Tibial nerve (tissue), 4 donors: ENCODE data around the gene SRPK3. TPM values are rescaled to one million over a fixed set of nuclear protein-coding genes. Genes with fewer than 3 reads are reported as not detected.
"Not testable (repeated sequence)": the region's sequence is repeated elsewhere in the genome, so short reads cannot be mapped to it uniquely, and the experiment has no call there.

Experiments
- DNase-seq, 2 donors: peaks; one replicate each; pipeline ENCODE4 v3.0.0-alpha.2; 2019; ENCODE audit warnings: low spot score in 2 of 2
- H3K27ac ChIP-seq, 4 donors: fragments of 200-600 bp; sonication (generic) in 3 of 4; one replicate each; pipeline ENCODE4 v1.5.1; 2017 to 2019; ENCODE audit warnings: mild to moderate bottlenecking in 1 of 4
- H3K27me3 ChIP-seq, 2 donors: fragments of 200-600 bp; sonication (generic) in 1 of 2; one replicate each; pipeline versions ENCODE4 v1.5.1 to v1.6.0; 2017 to 2019
- H3K36me3 ChIP-seq, 3 donors: fragments of 200-600 bp; sonication (generic); one replicate each; pipeline ENCODE4 v1.5.1; 2018 to 2019
- H3K4me1 ChIP-seq, 4 donors: fragments of 200-600 bp; sonication (generic) in 3 of 4; one replicate each; pipeline ENCODE4 v1.5.1; 2017 to 2019
- H3K4me3 ChIP-seq, 4 donors: fragments of 200-600 bp; sonication (generic) in 3 of 4; one replicate each; pipeline ENCODE4 v1.5.1; 2017 to 2019; ENCODE audit warnings: mild to moderate bottlenecking in 1 of 4, moderate library complexity in 1 of 4
- H3K9me3 ChIP-seq, 4 donors: fragments of 200-600 bp; sonication (generic) in 3 of 4; one replicate each; pipeline ENCODE4 v1.5.1; 2017 to 2019
- CTCF ChIP-seq, 5 experiments: fragments of 200-600 bp in 3 of 5; fragments of 450-650 bp in 2 of 5; sonication (generic) in 3 of 5; IDR thresholded peaks; one replicate each; pipeline ENCODE4 v1.5.1; 2016 to 2019; ENCODE audit warnings: antibody characterized with exemption in 5 of 5, mild to moderate bottlenecking in 3 of 5, moderate library complexity in 2 of 5
- EP300 ChIP-seq, 2 donors: sonication (generic); formaldehyde crosslinking; IDR thresholded peaks; one replicate each; pipeline ENCODE4 v1.6.1; 2017; ENCODE audit warnings: antibody characterized with exemption in 2 of 2, mild to moderate bottlenecking in 1 of 2
- POLR2A ChIP-seq, 2 donors: fragments of 450-650 bp; IDR thresholded peaks; one replicate each; pipeline ENCODE4 v1.6.1; 2017; ENCODE audit warnings: antibody characterized with exemption in 2 of 2, mild to moderate bottlenecking in 2 of 2, moderate library complexity in 2 of 2
- WGBS, 2 donors: methylation state at CpG; one replicate each; pipeline ENCODE4 v1.1.5; 2018; 5-methylcytosine and 5-hydroxymethylcytosine counted together
- total RNA-seq, 4 donors: library from RNA; depleted of rRNA; stranded (reverse); fragments of >200 nt; gene quantifications; one replicate each; pipeline ENCODE4 v1.1.0, GENCODE V29; 2016

The SRPK3 gene
- total RNA-seq, 4 donors from 2014 or later: 0.87 to 5.1 (median 1.4) TPM

GRCh38 chrX:153739754-153740486 lies 40.9 kb upstream of the SRPK3 start:
- TF ChIP-seq EP300 (IDR thresholded peaks at IDR 0.05): no peak
- TF ChIP-seq POLR2A (IDR thresholded peaks at IDR 0.05): no peak
- no peak for TF ChIP-seq CTCF (IDR thresholded peaks at IDR 0.05)
- H3K4me1 ChIP-seq: peaks cover 0 to 17% (median 4%) of the 10 kb centered on the region in 4 donors
- DNase-seq: no peak
- H3K27ac ChIP-seq: no peak overlapping the region
- H3K4me3 ChIP-seq: no peak overlapping the region
- no peaks in the 10 kb centered on the region for H3K27me3 ChIP-seq
- 88 to 97% methylated on average over 6 to 20 of the region's 29 CpGs for WGBS, 2 donors
- H3K36me3 ChIP-seq: peaks cover 0 to 22% (median 0%) of the 10 kb centered on the region in 3 donors
- no peaks in the 10 kb centered on the region for H3K9me3 ChIP-seq

- Histone ChIP-seq H3K4me1 (peaks cover 0 to 17% (median 4%) of the 10 kb centered on the region in 4 donors), H3K4me3 (no peak overlapping the region), H3K9me3 (no peaks in the 10 kb centered on the region), H3K36me3 (peaks cover 0 to 22% (median 0%) of the 10 kb centered on the region in 3 donors), H3K27ac (no peak overlapping the region), H3K27me3 (no peaks in the 10 kb centered on the region)
- TF ChIP-seq CTCF (IDR thresholded peaks at IDR 0.05) (no peak), POLR2A (IDR thresholded peaks at IDR 0.05) (no peak), EP300 (IDR thresholded peaks at IDR 0.05) (no peak)
- DNase-seq: no peak
- 86 to 94% methylated on average over 10 to 16 of the region's 16 CpGs for WGBS, 2 donors
Measured at GRCh38 chrX:153740631-153741222, 40.1 kb upstream of the SRPK3 start.

- H3K4me1 ChIP-seq: peaks cover 0 to 17% (median 4%) of the 10 kb centered on the region in 4 donors
- WGBS, 2 donors: 92 to 100% methylated on average over 2 to 14 of the region's 14 CpGs
- peaks cover 0 to 17% (median 0%) of the 10 kb centered on the region in 3 donors for H3K36me3 ChIP-seq
- H3K27me3 ChIP-seq: no peaks in the 10 kb centered on the region
- H3K9me3 ChIP-seq: no peaks in the 10 kb centered on the region
- TF ChIP-seq EP300 (IDR thresholded peaks at IDR 0.05): no peak
- TF ChIP-seq CTCF (IDR thresholded peaks at IDR 0.05): no peak
- no peak overlapping the region for H3K27ac ChIP-seq
- no peak overlapping the region for H3K4me3 ChIP-seq
- no peak for DNase-seq
Measured at GRCh38 chrX:153741446-153741845, 39.4 kb upstream of the SRPK3 start.

GRCh38 chrX:153742111-153742510 lies 38.7 kb upstream of the SRPK3 start:
- not testable (repeated sequence) for H3K4me3 ChIP-seq, H3K27me3 ChIP-seq, H3K27ac ChIP-seq, DNase-seq, H3K9me3 ChIP-seq
- peaks cover 0 to 17% (median 4%) of the 10 kb centered on the region in 4 donors for H3K4me1 ChIP-seq
- peaks cover 0 to 11% (median 0%) of the 10 kb centered on the region in 3 donors for H3K36me3 ChIP-seq
- 92 to 98% methylated on average over 8 to 9 of the region's 14 CpGs for WGBS, 2 donors

- H3K27ac ChIP-seq: peak overlapping the region in 2 of 4 donors; percentile 45 to 52
- H3K4me1 ChIP-seq: peaks cover 0 to 17% (median 4%) of the 10 kb centered on the region in 4 donors
- not testable (repeated sequence) for H3K4me3 ChIP-seq, DNase-seq, H3K9me3 ChIP-seq, H3K36me3 ChIP-seq, H3K27me3 ChIP-seq
- WGBS, 2 donors: 66 to 80% methylated on average over 2 to 23 of the region's 32 CpGs
Measured at GRCh38 chrX:153742796-153743467, 37.9 kb upstream of the SRPK3 start.

GRCh38 chrX:153743468-153744209 lies 37.2 kb upstream of the SRPK3 start:
- Histone ChIP-seq H3K4me3 (peak overlapping the region in 3 of 4 donors; percentile 9 to 23 (median 15)), H3K4me1 (peaks cover 0 to 17% (median 4%) of the 10 kb centered on the region in 4 donors), H3K27ac (peak overlapping the region; percentile 30 to 81 (median 56))
- not testable (repeated sequence) for H3K27me3 ChIP-seq, H3K36me3 ChIP-seq, H3K9me3 ChIP-seq
- 42 to 100% methylated on average over 1 to 35 of the region's 35 CpGs for WGBS, 2 donors
- DNase-seq: peak; percentile 73 to 77
